Stimulated activated CD4-positive, alpha-beta T cell treated with anti-CD3 and anti-CD28 coated beads, Interleukin-4, amount 100 ng/mL, for 48 hours (primary cell): ENCODE measurements around the gene TMEM134.

ENCODE experiments used
- DNase-seq, 2 donors: peaks; one replicate each; pipeline ENCODE4 v3.0.0-alpha.2; 2020; ENCODE audit warnings: low read depth in 2 of 2

Gene TMEM134

GRCh38 chr11:67422891-67423290, 46.2 kb downstream of the TMEM134 start:
- no peak for DNase-seq

DNA sequence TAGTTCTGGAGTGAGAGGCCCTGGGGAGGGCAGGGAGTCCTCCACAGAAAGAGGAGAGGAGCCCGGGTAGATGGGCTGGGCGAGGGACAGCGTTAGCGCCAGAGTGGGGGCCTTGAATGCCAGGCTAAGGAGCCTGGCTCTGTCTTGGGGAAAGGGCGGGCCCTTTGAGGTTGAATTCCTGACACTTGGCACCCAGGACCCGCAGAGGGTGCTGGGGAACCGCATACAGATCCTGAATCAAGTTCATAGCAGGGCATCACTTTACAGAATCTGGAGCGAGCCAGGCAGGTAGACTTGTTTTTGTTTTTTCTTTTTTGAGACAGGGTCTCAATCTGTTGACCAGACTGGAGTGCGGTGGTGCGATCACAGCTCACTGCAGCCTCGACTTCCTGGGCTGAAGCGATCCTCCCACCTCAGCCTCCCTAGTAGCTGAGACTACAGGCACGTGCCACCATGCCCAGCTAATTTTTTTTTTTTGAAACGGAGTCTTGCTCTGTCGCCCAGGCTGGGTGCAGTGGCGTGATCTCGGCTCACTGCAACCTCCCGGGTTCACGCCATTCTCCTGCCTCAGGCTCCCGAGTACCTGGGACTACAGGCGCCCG, 47.5 kb downstream of the TMEM134 start:
- no peak for DNase-seq

DNA sequence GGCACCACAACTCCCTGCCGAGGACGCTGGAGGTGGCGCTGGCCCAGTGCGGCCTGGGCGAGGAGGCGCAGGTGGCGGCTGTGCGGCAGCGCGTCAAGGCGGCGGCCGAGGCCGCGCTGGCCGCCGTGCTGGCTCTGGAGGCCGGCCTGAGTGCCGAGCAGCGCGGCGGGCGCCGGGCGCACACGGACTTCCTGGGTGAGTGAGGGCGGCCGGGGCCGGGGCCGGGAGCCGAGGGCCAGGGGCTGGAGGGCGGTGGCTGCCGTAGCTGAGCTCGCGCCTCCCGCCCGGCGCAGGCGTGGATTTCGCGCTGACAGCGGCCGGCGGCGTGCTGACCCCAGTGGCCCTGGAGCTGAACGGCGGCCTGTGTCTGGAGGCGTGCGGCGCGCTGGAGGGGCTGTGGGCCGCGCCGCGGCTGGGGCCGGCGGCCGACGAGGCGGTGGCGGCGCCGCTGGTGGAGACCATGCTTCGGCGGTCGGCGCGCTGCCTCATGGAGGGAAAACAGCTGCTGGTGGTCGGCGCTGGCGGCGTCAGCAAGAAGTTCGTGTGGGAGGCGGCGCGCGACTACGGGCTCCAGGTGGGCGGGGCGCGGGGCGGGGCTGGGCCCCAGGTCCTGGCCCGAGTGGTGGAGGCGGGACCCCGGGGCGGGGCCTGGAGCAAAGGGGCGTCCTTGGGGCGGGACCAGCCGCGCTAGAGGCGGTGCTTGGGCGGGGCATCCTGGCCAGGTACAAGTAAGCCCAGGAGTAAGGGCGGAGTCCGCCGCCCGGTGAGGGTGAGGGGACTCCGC, 48.2 kb downstream of the TMEM134 start:
- DNase-seq: peak; percentile 97 to 99

DNA sequence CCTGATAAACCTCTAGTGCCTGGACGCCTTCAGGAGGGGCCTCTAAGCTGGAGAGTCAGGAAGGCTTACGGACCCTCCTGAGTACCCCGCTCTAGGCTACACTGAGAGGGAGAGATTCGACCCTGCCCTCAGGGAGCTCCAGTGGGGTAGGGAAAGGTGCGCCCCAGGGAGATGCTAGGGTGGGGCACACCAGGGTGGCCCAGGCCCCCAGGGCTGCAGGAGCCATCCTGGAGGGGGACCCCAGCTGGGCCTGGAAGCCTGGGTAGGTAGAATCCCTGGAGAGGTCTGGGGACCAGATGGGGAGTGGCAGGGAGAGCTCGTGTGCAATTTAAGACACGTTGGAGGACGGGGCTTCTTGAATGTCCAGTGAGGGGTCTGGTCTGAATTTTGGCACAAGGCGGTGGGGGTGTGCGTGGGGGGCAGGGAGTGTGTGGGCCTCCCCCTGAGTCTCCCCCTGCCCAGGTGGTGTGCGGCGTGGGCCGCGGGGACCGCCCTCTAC, 48.9 kb downstream of the TMEM134 start:
- DNase-seq: no peak

DNA sequence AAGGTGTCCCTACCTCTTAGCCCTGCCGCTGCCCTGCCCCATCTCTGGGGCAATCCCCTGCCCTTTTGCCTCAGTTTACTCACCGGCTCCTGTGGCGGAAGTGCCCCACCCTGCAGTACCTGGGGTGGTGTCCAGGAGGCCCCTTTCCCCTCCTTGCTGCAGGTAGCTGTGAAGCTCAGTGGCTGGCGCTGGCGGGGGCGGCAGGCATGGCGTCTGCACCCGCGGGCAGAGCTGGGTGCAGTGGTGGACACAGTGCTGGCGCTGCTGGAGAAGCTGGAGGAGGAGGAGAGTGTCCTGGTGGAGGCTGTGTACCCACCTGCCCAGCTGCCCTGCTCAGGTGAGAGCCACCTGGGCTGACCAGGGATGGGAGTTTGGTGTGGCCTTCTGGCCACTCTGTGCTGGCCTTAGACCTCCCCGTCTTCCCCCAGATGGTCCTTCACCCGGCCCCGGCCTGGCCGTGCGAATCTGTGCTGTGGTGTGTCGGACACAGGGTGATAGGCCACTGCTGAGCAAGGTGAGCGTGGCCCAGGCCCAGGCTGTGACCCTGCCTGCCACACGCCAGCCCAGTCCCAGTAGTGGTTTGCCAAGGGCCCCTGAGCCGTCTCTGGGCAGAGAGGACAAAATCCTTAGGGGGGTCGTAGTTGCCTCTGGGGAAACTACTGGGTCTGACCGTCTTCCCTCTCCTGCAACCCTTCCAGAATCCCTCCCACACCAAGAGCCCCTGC, 49.6 kb downstream of the TMEM134 start:
- DNase-seq: no peak

DNA sequence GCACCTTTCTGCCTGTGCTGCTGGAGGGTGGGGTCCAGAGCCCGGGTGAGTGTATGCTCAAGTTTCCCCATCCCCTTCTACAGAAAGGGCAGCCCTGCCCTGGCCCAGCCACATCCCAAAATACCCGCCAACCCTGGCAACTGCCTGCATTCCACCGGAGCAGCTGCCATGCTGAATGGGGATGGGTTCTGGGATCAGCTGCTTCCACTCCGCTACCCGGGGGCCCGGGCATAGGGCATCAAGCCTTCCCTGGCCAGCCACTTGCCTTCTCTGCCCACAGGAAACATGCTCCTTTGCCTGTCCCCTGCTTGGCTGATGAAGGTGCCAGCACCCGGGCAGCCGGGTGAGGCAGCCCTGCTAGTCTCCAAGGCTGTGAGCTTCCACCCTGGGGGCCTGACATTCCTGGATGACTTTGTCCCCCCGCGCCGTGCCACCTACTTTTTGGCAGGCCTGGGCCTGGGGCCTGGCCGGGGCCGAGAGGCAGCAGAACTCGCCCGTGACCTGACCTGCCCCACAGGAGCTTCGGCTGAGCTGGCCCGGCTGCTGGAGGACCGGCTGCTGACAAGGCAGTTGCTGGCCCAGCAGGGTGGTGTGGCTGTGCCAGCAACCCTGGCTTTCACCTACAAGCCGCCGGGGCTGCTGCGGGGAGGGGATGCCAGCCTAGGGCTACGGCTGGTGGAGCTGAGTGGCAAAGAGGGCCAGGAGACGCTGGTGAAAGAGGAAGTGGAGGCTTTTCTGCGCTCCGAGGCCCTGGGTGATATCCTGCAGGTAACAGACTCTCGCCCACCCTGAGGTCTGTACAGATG, 50.4 kb downstream of the TMEM134 start:
- DNase-seq: no peak

DNA sequence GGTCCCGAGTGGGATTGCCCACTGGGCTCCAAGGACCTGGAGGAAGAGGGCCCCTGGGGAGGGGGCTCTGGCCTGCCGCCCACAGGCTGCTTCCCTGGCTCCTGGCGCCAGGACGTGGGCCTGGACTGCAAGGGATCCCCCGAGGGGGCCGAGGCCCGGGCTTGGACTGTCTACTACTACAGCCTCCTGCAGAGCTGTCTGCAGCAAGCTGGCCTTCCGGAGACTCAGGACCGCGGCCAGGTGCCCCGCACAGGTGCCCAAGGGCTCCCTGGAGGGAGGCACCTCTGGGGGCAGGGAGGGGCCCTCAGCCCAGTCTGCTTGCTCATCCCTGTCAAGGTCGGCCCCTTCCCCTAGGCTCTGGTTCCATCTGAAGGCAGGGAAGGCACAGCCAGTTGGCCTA, 51.6 kb downstream of the TMEM134 start:
- DNase-seq: no peak

- DNase-seq: no peak
These were observed 52.4 kb downstream of the TMEM134 start for GRCh38 chr11:67416416-67417335.

GRCh38 chr11:67415501-67416304, 53.3 kb downstream of the TMEM134 start, which contains the start of gene CARNS1:
Gene CARNS1, plus strand, starts transcription at chr11:67415678. Its CDS starts 522 bp downstream, at chr11:67416200.
- DNase-seq: no peak

GRCh38 chr11:67413266-67413849, 55.7 kb downstream of the TMEM134 start:
- DNase-seq: no peak

GRCh38 chr11:67412495-67413179, 56.4 kb downstream of the TMEM134 start:
- DNase-seq: no peak

DNA sequence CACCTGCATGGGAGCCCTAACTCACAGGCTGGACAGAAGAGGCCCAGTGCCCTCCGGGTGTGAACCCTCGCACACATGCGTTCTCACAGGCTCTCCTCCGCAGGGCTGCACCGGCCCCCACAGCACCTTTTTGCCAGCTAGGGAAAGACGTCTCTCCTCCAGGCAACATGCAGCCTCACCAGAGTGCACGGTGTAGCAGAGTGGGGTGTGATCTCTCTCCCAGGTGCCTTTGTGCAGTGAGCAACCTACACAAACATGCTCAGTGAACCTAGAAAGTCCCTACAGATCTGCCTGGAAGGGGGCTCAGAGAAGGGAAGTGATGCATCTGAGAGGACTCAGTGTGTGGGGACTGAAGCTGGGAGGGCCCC, 57.3 kb downstream of the TMEM134 start:
- DNase-seq: no peak
